Hindlimb muscle (tissue), 1 donor: ENCODE data around the gene CAPN13. TPM values are rescaled to one million over a fixed set of nuclear protein-coding genes. Genes with fewer than 3 reads are reported as not detected.
A peak's percentile ranks its signal among the peaks of the same experiment; 100 is the strongest.

ENCODE experiments used
- DNase-seq: peaks from one replicate; pipeline ENCODE4 v3.0.0-alpha.2; 2013
- polyA plus RNA-seq: library from polyadenylated mRNA; unstranded; fragments of 120-200 nt; gene quantifications from one replicate; pipeline ENCODE4 v1.2.1, GENCODE V29; 2013; ENCODE audit not compliant: insufficient read length

CAPN13 gene
- polyA plus RNA-seq, 1 donor = 0.31 TPM

DNA sequence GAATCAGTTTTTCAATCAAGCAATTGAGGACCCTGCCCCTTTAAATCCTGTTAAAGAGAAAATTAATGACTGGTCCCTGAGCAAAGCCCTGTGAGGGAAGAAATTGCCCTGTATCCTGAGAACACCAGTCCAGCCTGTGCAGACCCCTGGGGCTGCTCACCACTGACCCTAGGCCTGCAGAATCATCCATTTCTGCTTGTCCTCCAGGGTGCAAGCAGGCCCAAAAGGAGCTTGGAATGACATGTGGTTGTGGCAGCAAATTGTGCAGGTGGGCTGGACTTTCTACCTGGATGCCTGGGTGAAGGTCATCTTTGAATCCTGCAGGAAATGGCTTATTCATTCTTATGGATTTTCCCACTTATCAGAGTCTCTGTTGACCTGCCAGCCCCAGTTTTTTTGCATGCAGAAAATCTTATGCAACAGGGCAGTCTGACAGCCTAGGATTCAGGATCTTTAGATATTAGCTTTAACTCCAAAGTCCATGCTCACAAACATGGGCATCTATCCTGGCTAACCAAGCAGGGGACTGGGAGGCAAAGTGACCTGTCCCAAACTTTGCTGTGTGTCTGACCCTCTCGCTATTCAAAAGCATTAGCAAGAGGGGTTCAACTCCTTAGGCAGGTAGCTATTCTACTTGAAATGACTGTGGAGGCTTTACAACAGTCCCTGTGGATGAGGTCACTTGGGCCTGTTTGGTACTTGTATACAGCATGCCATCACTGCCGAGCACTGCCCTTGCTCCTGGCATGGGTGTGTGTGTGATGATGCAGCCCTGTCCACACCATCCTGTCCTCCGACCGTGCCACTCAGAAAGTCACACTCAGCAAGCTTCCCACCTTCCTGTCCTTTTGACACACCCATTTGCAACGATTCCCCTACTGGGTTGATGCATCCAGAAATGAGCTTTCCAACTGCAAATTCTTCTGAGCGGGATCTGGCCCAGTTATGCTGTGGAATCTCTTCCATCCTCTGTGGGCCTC, 85.3 kb downstream of the CAPN13 start:
- no peak for DNase-seq

DNA sequence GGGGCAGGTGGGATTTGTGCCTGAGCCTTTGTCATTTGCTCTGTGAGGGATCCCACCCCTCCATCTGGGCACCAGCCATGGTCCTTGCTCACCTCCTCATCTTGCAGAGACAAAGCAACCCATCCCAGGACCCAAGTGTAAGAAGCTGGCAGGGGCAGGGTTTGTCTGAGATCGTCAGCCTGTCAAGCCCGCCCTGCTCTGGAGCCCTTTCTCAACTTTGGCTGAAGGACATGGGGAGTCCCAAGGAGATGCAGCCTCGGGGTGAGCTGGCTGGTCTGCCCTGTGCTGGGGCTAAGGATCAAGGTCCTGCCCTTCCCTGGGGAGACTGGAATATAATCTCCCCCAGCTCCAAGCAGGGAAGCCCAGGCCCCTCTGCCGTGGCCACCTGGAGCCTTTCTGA, 86.0 kb downstream of the CAPN13 start:
- DNase-seq = no peak

DNA sequence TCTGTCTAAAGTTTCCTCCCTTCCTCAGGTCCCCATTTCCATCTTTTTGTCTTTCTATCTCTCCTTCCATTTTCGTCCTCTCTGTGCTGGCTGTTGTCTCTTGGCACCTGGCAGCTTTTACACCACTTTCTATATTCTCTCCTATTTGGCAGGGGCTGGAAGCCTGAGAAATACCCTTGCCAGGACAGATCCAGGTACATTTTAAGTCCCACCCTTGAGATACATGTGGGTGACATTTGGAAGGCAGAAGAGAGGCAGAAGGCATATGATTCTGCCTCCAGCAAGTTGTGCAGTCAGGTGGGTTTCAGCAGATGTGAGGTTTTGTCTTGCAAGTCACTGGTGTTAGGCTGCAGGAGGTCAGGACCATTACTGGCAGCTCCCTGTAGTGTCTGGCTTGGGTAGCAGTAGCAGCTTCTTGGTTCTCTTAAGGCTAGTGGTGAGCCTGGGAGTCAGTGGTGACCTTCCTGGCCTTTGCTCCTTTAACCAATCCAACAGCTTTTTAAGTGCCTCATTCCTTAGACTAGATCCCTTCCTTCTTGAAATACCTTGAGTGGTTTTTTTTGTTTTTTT, 90.1 kb downstream of the CAPN13 start:
- no peak for DNase-seq

GRCh38 chr2:30716123-30716900, 90.9 kb downstream of the CAPN13 start:
- DNase-seq = no peak

DNA sequence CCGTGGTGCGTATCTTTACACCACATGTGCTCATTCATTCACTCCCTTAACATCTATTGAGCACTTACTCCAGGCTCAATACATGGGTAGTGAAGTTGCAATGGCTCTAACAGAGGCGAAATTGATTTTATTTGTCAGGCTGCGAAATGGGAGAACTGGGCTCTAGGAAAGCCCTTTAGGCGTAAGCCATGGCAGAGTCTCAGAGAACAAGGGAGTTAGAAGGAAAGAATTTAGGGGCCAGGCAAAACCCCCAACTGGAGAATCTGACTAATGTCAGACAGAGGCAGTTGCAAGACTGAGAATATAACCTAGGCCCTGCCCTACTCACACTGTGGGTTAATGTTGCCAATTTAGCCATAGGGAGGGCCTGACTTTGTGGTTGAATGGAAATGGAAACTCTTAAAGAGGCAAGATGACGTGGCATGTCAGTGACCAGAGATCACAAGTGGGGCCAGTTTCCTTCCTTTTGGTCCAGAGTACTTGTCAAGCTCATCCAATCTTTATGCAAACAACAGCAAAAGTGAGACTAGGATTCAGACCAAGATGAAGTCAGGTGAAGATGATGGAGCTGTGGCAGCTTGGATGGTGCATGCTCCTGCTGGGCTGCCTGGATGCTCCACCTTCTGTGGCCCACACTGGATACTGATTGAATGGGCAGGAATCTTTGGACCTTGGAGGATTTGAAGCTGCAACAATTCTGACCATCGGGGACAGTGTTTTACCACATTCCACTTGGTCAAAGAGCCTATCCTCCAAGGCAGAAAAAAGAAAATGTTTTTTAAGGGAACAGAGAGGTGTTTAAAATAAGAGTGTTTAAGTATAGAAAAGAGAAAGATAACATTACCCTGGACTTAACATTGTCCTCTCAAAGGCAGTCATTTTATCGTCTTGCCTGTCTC, 92.2 kb downstream of the CAPN13 start:
- no peak for DNase-seq

DNA sequence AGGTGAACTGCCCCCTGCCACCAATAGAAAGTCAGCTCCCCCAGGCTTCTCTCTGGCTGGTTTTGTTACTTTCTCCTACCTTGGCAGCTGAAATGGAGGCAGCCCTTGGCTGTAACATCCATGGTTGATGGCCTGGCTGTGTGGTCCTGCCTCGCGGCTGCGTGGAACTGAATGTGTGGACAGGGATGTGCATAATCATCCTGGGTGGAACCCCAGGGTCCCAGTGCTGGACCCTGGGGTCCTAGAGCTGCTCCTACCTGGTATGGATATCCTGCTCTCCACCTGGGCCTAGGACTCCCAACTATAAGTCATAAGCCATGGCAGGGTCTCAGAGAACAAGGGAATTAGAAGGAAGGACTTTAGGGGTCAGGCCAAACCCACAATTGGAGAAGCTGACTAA, 93.5 kb downstream of the CAPN13 start:
- DNase-seq = no peak

- peak; percentile 76 for DNase-seq
These were observed 95.6 kb downstream of the CAPN13 start for GRCh38 chr2:30711646-30712085.

- DNase-seq = no peak
These were observed 96.8 kb downstream of the CAPN13 start for GRCh38 chr2:30710461-30710860.

DNA sequence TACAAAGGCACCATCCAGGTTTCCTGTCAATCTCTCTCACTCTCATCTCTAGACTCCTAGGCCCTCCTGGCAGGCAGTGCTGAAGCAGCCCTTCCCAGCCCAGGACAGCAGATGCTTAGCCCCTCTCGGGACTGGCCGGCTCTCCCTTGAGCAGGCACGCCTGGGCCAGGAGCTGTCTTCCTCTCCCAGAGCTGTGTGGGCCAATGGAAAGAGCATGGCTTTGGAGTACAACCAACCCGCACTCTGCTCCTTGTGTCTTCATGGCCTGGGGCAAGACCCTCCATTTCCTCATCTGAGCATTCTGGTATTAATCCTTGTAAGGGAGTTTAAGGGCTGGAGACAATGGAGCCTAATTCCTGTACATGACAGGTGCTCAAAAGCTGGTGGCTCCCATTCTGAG, 97.2 kb downstream of the CAPN13 start:
- DNase-seq = no peak

DNA sequence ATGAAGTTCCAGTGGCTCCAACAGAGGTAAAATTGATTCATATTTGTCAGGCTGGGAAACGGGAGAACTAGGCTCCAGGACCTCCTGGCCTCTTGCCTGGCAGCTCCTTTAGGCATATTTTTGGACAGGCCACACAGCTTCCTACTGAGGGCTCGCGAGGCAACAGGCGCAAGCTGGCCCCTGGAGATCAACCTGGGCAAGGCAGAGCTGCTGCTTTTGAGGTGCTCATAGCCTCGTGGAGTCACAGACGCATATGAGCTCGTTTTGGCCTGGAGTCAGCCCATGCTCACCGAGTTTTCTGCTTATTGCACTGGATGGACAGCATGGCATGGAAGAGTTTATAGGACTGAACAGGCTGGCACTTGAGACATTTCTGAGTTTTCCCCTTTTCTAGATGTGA, 97.7 kb downstream of the CAPN13 start:
- DNase-seq = no peak

DNA sequence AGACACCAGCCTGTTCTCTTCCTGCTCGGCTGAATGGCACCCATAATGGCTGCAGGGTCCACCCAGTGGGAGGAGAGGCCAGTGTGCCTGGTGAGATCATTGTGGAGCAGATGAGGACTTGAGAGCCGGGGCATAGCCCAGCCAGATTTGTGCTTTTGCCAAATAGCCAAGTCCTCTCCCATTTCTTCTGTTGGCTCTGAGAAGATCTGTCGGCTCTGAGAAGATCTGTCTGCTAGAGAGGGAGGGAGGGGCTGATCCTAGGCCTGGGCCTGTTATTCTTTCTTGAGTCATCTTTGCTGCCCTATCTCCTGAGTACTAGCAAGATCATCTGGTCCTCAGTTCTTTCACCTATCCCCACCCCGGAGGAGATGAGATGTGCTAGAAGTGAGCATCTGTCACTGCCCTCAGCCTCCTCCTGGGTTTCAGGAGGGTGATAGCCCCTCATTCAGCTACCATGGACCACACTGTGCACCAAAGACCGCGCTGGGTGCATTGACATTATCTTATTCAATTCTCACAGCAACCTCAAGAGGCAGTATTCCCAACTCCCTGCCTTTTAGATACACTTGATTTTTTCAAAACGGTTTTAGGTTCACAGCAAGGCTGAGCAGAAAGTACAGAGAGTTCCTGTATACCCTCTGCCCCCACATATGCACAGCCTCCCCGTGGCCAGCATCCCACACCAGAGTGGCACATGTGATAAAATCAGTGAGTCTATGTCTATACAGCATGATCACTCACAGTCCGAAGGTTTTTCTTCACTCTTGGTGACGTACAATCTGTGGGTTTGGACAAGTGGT, 98.6 kb downstream of the CAPN13 start:
- DNase-seq = no peak

DNA sequence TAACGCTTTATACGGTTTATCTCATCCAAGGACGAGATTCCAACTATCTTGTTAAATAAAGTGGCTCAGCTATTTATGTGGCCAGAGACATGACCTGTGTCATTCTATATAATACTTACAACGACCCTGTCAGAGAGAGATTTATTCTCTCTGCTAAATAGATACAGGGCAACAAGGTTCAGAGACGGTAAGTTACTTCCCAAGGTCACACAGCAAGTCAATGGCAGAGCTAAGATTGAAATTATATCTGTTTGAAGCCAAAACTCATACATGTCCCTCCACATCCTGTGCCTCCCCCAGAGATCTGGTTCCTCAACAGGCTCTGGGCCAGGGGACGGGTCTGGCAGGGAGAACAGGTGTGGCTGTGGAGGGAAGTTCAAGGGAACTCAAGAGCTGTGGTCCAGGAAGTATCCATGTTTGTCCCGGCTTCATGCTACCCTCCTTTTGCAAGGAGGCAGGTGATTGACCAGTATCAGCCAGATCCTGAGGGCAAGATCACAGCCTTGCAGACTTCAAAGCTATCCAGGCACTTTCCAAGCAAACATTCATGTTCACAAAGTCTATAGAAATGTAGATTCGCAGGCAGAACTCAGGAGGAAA, 99.8 kb downstream of the CAPN13 start:
- no peak for DNase-seq

GRCh38 chr2:30706534-30707303, 100.5 kb downstream of the CAPN13 start:
- peak; percentile 61 for DNase-seq

DNA sequence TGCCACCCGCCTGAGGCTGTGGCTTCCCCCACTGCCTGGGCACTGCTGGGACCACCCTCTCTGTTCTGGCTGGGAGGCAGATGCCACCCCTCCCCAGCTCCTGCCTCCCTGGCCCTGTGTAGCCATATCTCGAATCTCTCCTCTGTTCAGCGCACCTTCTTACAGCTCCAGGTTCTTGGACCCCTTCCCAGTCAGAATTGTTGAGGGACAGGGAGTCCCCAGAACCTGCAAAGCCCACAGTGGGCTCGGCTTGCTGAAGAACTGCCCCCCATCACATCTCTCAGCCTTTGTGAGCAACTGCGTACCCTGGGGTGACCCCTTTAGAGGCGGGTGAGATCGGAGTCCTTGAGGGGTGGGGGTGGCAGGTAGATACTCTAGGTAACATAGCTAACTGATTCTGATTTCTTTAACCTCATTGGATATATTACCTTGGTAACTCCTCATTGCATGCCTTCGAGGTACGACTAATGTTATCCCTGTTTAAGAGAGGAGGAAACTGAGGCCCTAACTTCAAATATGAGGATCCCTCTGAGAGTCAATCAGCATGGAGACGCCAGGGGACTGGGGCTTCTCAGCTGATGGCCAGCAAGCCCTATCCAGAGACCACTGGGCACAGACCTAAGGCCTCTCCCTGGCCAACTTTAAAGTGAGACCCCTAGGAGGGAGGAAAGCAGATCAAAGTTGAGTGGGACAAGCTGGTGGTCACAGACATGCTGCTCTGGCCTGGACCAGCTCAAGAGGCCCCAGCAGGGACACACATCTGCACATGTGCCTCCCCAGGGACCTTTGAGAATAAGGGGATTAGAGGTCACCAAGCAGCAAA, 101.3 kb downstream of the CAPN13 start:
- no peak for DNase-seq

DNA sequence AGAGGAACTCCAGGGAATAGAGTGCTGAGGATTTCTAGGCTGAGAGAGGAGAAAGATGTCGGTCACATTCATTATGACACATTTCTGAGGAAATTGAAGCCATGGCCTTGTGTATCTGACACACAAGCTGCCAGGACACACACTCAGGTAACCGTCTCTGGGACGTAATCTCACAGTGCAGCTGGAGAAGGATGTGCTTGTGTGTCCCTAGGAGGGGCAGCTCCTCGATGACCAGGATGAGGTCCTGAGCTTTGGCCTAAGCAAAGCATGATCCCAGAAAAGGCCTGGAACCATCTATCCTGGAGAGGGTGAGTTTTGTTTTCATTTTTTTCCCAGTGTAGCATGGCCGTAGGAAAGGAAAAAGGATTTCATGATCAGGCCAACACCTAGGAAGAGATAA, 102.2 kb downstream of the CAPN13 start:
- no peak for DNase-seq

DNA sequence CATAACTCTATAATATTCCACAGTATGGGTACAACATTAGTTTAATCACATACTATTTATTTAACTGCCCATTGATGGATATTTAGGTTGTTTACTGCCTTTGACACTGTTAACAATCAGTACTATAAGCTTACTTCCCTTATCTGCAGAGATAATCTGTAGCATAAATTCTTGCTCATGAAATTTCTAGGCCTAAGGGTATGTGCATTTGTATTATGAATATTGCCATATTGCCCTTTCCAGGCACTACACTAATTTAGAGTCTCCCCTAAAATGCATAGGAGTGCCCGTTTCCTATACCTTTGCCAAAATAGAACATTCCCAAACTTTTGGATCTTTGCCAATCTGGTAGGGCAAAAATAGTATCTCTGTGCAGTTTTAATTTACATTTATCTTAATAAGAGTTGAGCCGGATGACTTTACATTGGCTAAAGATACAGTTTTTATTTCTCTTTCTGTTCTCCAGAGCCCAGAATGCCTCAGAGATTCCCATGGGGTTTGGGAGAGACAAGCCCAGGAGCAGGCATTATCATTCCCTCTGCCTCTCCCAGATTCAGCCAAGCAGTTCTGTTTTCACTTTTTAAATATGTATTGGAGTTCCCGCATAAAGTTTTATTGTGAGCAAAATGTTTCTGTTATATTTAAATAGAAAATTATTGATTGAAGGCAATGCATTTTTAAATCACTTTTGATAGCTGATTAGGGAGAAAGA, 102.8 kb downstream of the CAPN13 start:
- no peak for DNase-seq

- no peak for DNase-seq
These were observed 104.6 kb downstream of the CAPN13 start for GRCh38 chr2:30702694-30703093.

- no peak for DNase-seq
These were observed 105.5 kb downstream of the CAPN13 start for GRCh38 chr2:30701782-30702181.
